COR-L47 (cell line): ENCODE measurements around the gene RPS6KA4.

Experiments used
- DNase-seq: peaks from one replicate; lab custom pipeline; 2025; lab: John Stamatoyannopoulos, UW

RPS6KA4 gene

GRCh38 chr11:64419818-64420485 is 61.0 kb downstream of the RPS6KA4 start:
- DNase-seq, result no peak
